Measurements from ENCODE around the gene FAM184A. TPM values are rescaled to one million over a fixed set of nuclear protein-coding genes. Genes with fewer than 3 reads are reported as not detected.

The FAM184A gene
- total and polyA plus RNA-seq, 2 experiments from 2014 or later: 13.7 to 18.6 TPM

GRCh38 chr6:119061215-119061614 lies 17.2 kb downstream of the FAM184A start:
- H3K9me3 Mint-ChIP-seq: no peaks in the 10 kb centered on the region; the same call in 2 of the 3 replicates
- H3K4me2 ChIP-seq: no peak overlapping the region
- H2AFZ ChIP-seq: no peak overlapping the region
- H3K27me3 ChIP-seq (ENCODE audit: insufficient read depth): no peaks in the 10 kb centered on the region
- H3K9me2 ChIP-seq (ENCODE audit: insufficient read depth): no peaks in the 10 kb centered on the region
- H3F3A ChIP-seq (replicated peaks; ENCODE audit: low read depth): no peaks in the 10 kb centered on the region
- peaks cover 19% of the 10 kb centered on the region for H3K4me1 Mint-ChIP-seq
- no peaks in the 10 kb centered on the region for H4K20me1 ChIP-seq (replicated peaks; ENCODE audit: insufficient read depth)
- no peaks in the 10 kb centered on the region for H3K36me3 ChIP-seq (ENCODE audit: insufficient read depth)
- H3K79me2 ChIP-seq (replicated peaks; ENCODE audit: insufficient read depth): no peaks in the 10 kb centered on the region
- H3K4me3 ChIP-seq: no peak overlapping the region
- H3K27ac Mint-ChIP-seq: no peak overlapping the region
- no peak for TF ChIP-seq ZNF462 (CRISPR knock-in tag; IDR thresholded peaks at IDR 0.05)
- H3K27me3 Mint-ChIP-seq (ENCODE audit: insufficient read depth, low read depth, poor library complexity): peaks cover 1% of the 10 kb centered on the region
- H3K36me3 Mint-ChIP-seq (ENCODE audit: low read depth): no peaks in the 10 kb centered on the region; the same call in 2 of the 3 replicates
- peaks cover 7% of the 10 kb centered on the region for H3K4me1 ChIP-seq (ENCODE audit: insufficient read depth)
- no peak overlapping the region for H3K4me3 Mint-ChIP-seq
- no peak for DNase-seq (ENCODE audit: low spot score)
- H3K27ac ChIP-seq (ENCODE audit: low read depth): no peak overlapping the region
- ATAC-seq: no peak

GRCh38 chr6:119060255-119060907 lies 18.1 kb downstream of the FAM184A start:
- Mint-ChIP-seq H3K9me3 (no peaks in the 10 kb centered on the region; the same call in 2 of the 3 replicates), H3K4me1 (peaks cover 19% of the 10 kb centered on the region), H3K27me3 (ENCODE audit: insufficient read depth, low read depth, poor library complexity) (peaks cover 1% of the 10 kb centered on the region), H3K27ac (no peak overlapping the region), H3K4me3 (no peak overlapping the region), H3K36me3 (ENCODE audit: low read depth) (peaks cover 5% of the 10 kb centered on the region; the same call in 2 of the 3 replicates)
- Histone ChIP-seq H3K4me3 (no peak overlapping the region), H3K79me2 (replicated peaks; ENCODE audit: insufficient read depth) (0 out of 2 replicates have a peak, but pooled peaks cover 4% of the 10 kb centered on the region), H2AFZ (no peak overlapping the region), H4K20me1 (replicated peaks; ENCODE audit: insufficient read depth) (no peaks in the 10 kb centered on the region), H3K36me3 (ENCODE audit: insufficient read depth) (no peaks in the 10 kb centered on the region), H3K27ac (ENCODE audit: low read depth) (no peak overlapping the region), H3K9me2 (ENCODE audit: insufficient read depth) (no peaks in the 10 kb centered on the region), H3K27me3 (ENCODE audit: insufficient read depth) (no peaks in the 10 kb centered on the region), H3F3A (replicated peaks; ENCODE audit: low read depth) (no peaks in the 10 kb centered on the region), H3K4me2 (no peak overlapping the region), H3K4me1 (ENCODE audit: insufficient read depth) (peaks cover 7% of the 10 kb centered on the region)
- DNase-seq (ENCODE audit: low spot score): no peak
- ATAC-seq: peak; percentile 66
- TF ChIP-seq STAT1 (IDR thresholded peaks at IDR 0.05; ENCODE audit: unreplicated experiment) (no peak), REST (IDR thresholded peaks at IDR 0.05; ENCODE audit: unreplicated experiment) (no peak), JUNB (IDR thresholded peaks at IDR 0.05; ENCODE audit: unreplicated experiment) (no peak)

Data from GM23338 (cell line).